H9 (cell line): ENCODE results near the gene TEX35. TPM values are rescaled to one million over a fixed set of nuclear protein-coding genes. Genes with fewer than 3 reads are reported as not detected.

Experiments used
- DNase-seq: peaks from one replicate; pipeline ENCODE4 v3.0.0-alpha.2; 2017
- H2AFZ ChIP-seq: one replicate; pipeline ENCODE4 v1.6.1; 2013; ENCODE audit warnings: mild to moderate bottlenecking, low read length, control low read depth, moderate library complexity
- H2AK5ac ChIP-seq: 2 replicates; pipeline ENCODE4 v1.6.1; 2013; ENCODE audit warnings: low read length, control low read depth, mixed read lengths; ENCODE audit not compliant: insufficient read length
- H2BK120ac ChIP-seq: one replicate; pipeline ENCODE4 v1.6.1; 2013; ENCODE audit warnings: low read depth, mild to moderate bottlenecking, low read length, control low read depth, inconsistent platforms; ENCODE audit not compliant: poor library complexity, severe bottlenecking
- H2BK12ac ChIP-seq: 2 replicates; pipeline ENCODE4 v1.6.1; 2013; ENCODE audit warnings: low read length, control low read depth, mixed read lengths, low read depth; ENCODE audit not compliant: insufficient read length
- H2BK15ac ChIP-seq: 2 replicates; pipeline ENCODE4 v1.6.1; 2013; ENCODE audit warnings: low read depth, low read length, control low read depth
- H2BK20ac ChIP-seq: one replicate; pipeline ENCODE4 v1.6.1; 2013; ENCODE audit warnings: low read depth, mild to moderate bottlenecking, low read length, control low read depth, inconsistent platforms; ENCODE audit not compliant: poor library complexity, severe bottlenecking
- H2BK5ac ChIP-seq: 2 replicates; pipeline ENCODE4 v1.6.1; 2013; ENCODE audit warnings: low read length, control low read depth, mixed read lengths; ENCODE audit not compliant: insufficient read length
- H3K14ac ChIP-seq: 2 replicates; pipeline ENCODE4 v1.6.1; 2013; ENCODE audit warnings: low read length, control low read depth; ENCODE audit not compliant: insufficient read depth
- H3K18ac ChIP-seq: 2 replicates; pipeline ENCODE4 v1.6.1; 2013; ENCODE audit warnings: low read depth, mild to moderate bottlenecking, mixed read lengths, low read length, control low read depth; ENCODE audit not compliant: insufficient read length
- H3K23ac ChIP-seq: 2 replicates; pipeline ENCODE4 v1.6.1; 2013; ENCODE audit warnings: low read length, control low read depth, mixed read lengths, low read depth; ENCODE audit not compliant: insufficient read length
- H3K23me2 ChIP-seq: 2 replicates; pipeline ENCODE4 v1.6.1; 2013; ENCODE audit warnings: low read depth, mild to moderate bottlenecking, mixed read lengths, low read length, control low read depth; ENCODE audit not compliant: insufficient read length, poor library complexity, severe bottlenecking
- H3K27ac ChIP-seq: 2 replicates; pipeline ENCODE4 v1.5.1; 2013; ENCODE audit warnings: low read length, control low read depth, mixed read lengths, low read depth; ENCODE audit not compliant: insufficient read length
- H3K27me3 ChIP-seq: 2 replicates; pipeline ENCODE4 v1.6.1; 2013; ENCODE audit warnings: low read length, control low read depth, inconsistent platforms; ENCODE audit not compliant: insufficient read depth
- H3K4ac ChIP-seq: 2 replicates; pipeline ENCODE4 v1.6.1; 2013; ENCODE audit warnings: low read depth, mild to moderate bottlenecking, control low read depth, inconsistent platforms, low read length, moderate library complexity
- H3K4me1 ChIP-seq: 2 replicates; pipeline ENCODE4 v1.6.1; 2013; ENCODE audit warnings: low read length, control low read depth, inconsistent platforms; ENCODE audit not compliant: insufficient read depth
- H3K4me2 ChIP-seq: 2 replicates; pipeline ENCODE4 v1.6.1; 2013; ENCODE audit warnings: low read length, control low read depth, mixed read lengths; ENCODE audit not compliant: insufficient read length, insufficient read depth
- H3K56ac ChIP-seq: 2 replicates; pipeline ENCODE4 v1.6.1; 2013; ENCODE audit warnings: low read depth, mild to moderate bottlenecking, mixed read lengths, low read length, control low read depth; ENCODE audit not compliant: insufficient read length
- H3K79me1 ChIP-seq: 2 replicates; pipeline ENCODE4 v1.6.1; 2013; ENCODE audit warnings: low read depth, mild to moderate bottlenecking, moderate library complexity, low read length, control low read depth, inconsistent platforms; ENCODE audit not compliant: insufficient read depth, poor library complexity, severe bottlenecking
- H3K79me2 ChIP-seq: 2 replicates; pipeline ENCODE4 v1.6.1; 2013; ENCODE audit warnings: low read length, control low read depth, inconsistent platforms; ENCODE audit not compliant: insufficient read depth
- H3K9ac ChIP-seq: 2 replicates; pipeline ENCODE4 v1.6.1; 2013; ENCODE audit warnings: low read length, control low read depth, mixed read lengths; ENCODE audit not compliant: insufficient read length; ENCODE audit errors: extremely low read depth
- H3K9me3 ChIP-seq: one replicate; pipeline ENCODE4 v1.6.1; 2013; ENCODE audit warnings: low read depth, low read length, inconsistent platforms; ENCODE audit not compliant: control insufficient read depth
- H3T11ph ChIP-seq: one replicate; pipeline ENCODE4 v1.6.1; 2013; ENCODE audit warnings: mild to moderate bottlenecking, low read length, control low read depth, inconsistent platforms
- H4K20me1 ChIP-seq: one replicate; pipeline ENCODE4 v1.6.1; 2013; ENCODE audit not compliant: control insufficient read depth, insufficient read length, insufficient read depth
- H4K5ac ChIP-seq: 2 replicates; pipeline ENCODE4 v1.6.1; 2013; ENCODE audit warnings: low read depth, mild to moderate bottlenecking, mixed read lengths, low read length, control low read depth; ENCODE audit not compliant: insufficient read length
- H4K8ac ChIP-seq: replicated peaks from 2 replicates; pipeline ENCODE4 v1.6.1; 2013; ENCODE audit warnings: low read length, control low read depth, mixed read lengths, low read depth; ENCODE audit not compliant: insufficient read length
- H4K91ac ChIP-seq: 2 replicates; pipeline ENCODE4 v1.6.1; 2013; ENCODE audit warnings: low read depth, mild to moderate bottlenecking, moderate library complexity, mixed read lengths, low read length, control low read depth; ENCODE audit not compliant: insufficient read length
- H3K27ac Mint-ChIP-seq, 3 experiments: 2 replicates in 2 of 3; 3 replicates in 1 of 3; pipeline ENCODE4 v1.8.0; 2020 to 2021; ENCODE audit warnings: mixed read lengths in 3 of 3, mild to moderate bottlenecking in 1 of 3, moderate library complexity in 1 of 3
- H3K27me3 Mint-ChIP-seq: 2 replicates; pipeline ENCODE4 v1.8.0; 2021; ENCODE audit warnings: low read depth, mild to moderate bottlenecking, moderate library complexity, mixed read lengths
- H3K36me3 Mint-ChIP-seq, 3 experiments: 2 replicates in 2 of 3; 3 replicates in 1 of 3; pipeline ENCODE4 v1.8.0; 2020 to 2021; ENCODE audit warnings: low read depth in 3 of 3, mixed read lengths in 3 of 3; ENCODE audit not compliant: insufficient read depth in 1 of 3
- H3K4me1 Mint-ChIP-seq, 2 experiments: 2 replicates each; pipeline ENCODE4 v1.8.0; 2020; ENCODE audit warnings: mixed read lengths in 2 of 2
- H3K4me3 Mint-ChIP-seq, 2 experiments: 2 replicates in 1 of 2; 3 replicates in 1 of 2; pipeline ENCODE4 v1.8.0; 2020 to 2021; ENCODE audit warnings: mild to moderate bottlenecking in 2 of 2, mixed read lengths in 2 of 2, moderate library complexity in 1 of 2
- H3K9me3 Mint-ChIP-seq, 2 experiments: 2 replicates in 1 of 2; 3 replicates in 1 of 2; pipeline ENCODE4 v1.8.0; 2020; ENCODE audit warnings: mild to moderate bottlenecking in 2 of 2, mixed read lengths in 2 of 2, moderate library complexity in 1 of 2
- WGBS: extraction: QIAGEN DNeasy Blood & Tissue Kit; methylation state at CpG from one replicate; pipeline ENCODE4 v1.1.7; 2013; ENCODE audit warnings: missing lambda C conversion rate, low lambda C conversion rate, mixed read lengths; ENCODE audit not compliant: insufficient read length; ENCODE audit errors: extremely low coverage; 5-methylcytosine and 5-hydroxymethylcytosine counted together
- total RNA-seq: library from RNA; stranded (reverse); gene quantifications from 2 replicates; pipeline ENCODE4 v1.2.1, GENCODE V29; 2021
- TF ChIP-seq, protein P1 (sequence below): fragments of 200-600 bp; sonication (generic); conservative IDR thresholded peaks from 3 replicates; pipeline ENCODE4 v1.8.0; 2021; ENCODE audit warnings: antibody characterized with exemption, mild to moderate bottlenecking

TEX35 gene
- total RNA-seq, 1 experiment from 2014 or later, result not detected

GRCh38 chr1:178533121-178533946 lies 20.4 kb downstream of the TEX35 start:
- no peaks in the 10 kb centered on the region for H3K79me2 ChIP-seq
- no peak overlapping the region for H2BK15ac ChIP-seq
- H3K14ac ChIP-seq, result no peak overlapping the region
- no peak overlapping the region for H2BK20ac ChIP-seq
- no peaks in the 10 kb centered on the region for H3K4me1 ChIP-seq
- no peak overlapping the region for H3T11ph ChIP-seq
- H3K4ac ChIP-seq, result no peak overlapping the region
- H3K9me3 ChIP-seq, result no peaks in the 10 kb centered on the region
- no peaks in the 10 kb centered on the region for H3K9me3 Mint-ChIP-seq
- H2AFZ ChIP-seq, result no peak overlapping the region
- H3K23me2 ChIP-seq, result no peaks in the 10 kb centered on the region
- peak; percentile 8 for DNase-seq
- no peaks in the 10 kb centered on the region; the same call in 1 of the 2 replicates for H3K27me3 Mint-ChIP-seq
- no peaks in the 10 kb centered on the region for H3K36me3 Mint-ChIP-seq
- H3K23ac ChIP-seq, result no peak overlapping the region
- no peak overlapping the region for H3K9ac ChIP-seq
- no peak overlapping the region for H2BK5ac ChIP-seq
- no peak overlapping the region for H2BK12ac ChIP-seq
- H3K56ac ChIP-seq, result no peak overlapping the region
- no peak overlapping the region for H3K18ac ChIP-seq
- no peaks in the 10 kb centered on the region for H3K79me1 ChIP-seq
- no peaks in the 10 kb centered on the region for H4K20me1 ChIP-seq
- no peak overlapping the region for H3K27ac ChIP-seq
- no peak overlapping the region for H4K91ac ChIP-seq
- H3K27ac Mint-ChIP-seq, result no peak overlapping the region
- no peak overlapping the region for H4K8ac ChIP-seq
- no peak overlapping the region for H3K4me3 Mint-ChIP-seq
- peaks cover 0 to 5% of the 10 kb centered on the region in 2 experiments; a peak in 2 of 4 replicates for H3K4me1 Mint-ChIP-seq
- no peak overlapping the region for H4K5ac ChIP-seq
- no peak overlapping the region for H2AK5ac ChIP-seq
- TF ChIP-seq, protein P1, sequence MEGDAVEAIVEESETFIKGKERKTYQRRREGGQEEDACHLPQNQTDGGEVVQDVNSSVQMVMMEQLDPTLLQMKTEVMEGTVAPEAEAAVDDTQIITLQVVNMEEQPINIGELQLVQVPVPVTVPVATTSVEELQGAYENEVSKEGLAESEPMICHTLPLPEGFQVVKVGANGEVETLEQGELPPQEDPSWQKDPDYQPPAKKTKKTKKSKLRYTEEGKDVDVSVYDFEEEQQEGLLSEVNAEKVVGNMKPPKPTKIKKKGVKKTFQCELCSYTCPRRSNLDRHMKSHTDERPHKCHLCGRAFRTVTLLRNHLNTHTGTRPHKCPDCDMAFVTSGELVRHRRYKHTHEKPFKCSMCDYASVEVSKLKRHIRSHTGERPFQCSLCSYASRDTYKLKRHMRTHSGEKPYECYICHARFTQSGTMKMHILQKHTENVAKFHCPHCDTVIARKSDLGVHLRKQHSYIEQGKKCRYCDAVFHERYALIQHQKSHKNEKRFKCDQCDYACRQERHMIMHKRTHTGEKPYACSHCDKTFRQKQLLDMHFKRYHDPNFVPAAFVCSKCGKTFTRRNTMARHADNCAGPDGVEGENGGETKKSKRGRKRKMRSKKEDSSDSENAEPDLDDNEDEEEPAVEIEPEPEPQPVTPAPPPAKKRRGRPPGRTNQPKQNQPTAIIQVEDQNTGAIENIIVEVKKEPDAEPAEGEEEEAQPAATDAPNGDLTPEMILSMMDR, result no peak
- no peak overlapping the region for H3K4me2 ChIP-seq
- no CpG with 5 or more reads among the region's 9 CpGs for WGBS
- no peaks in the 10 kb centered on the region for H3K27me3 ChIP-seq
- no peak overlapping the region for H2BK120ac ChIP-seq
